ENCODE results near the gene BRD7. TPM values are rescaled to one million over a fixed set of nuclear protein-coding genes. Genes with fewer than 3 reads are reported as not detected.

The BRD7 gene
- total RNA-seq (2022; extraction: Qiagen RNA extraction), result 45.6 to 60.5 TPM (median 56.2 TPM) in 5 replicates

GRCh38 chr16:50368410-50369132, at the start of gene BRD7:
BRD7 (minus strand) TSS chr16:50368988; CDS start chr16:50368774, 214 bp downstream.

GRCh38 chr16:50266337-50267091, 102.3 kb downstream of the BRD7 start, which contains the start of gene ADCY7:
ADCY7 (plus strand) TSS chr16:50266551; CDS start chr16:50288180, 21,629 bp downstream.

Other genes starting within 250 kb of the BRD7 start
- 9.2 to 10.6 TPM (median 10.4 TPM) in 5 replicates for gene TENT4B, start 215.7 kb downstream of the BRD7 start, total RNA-seq (2022; extraction: Qiagen RNA extraction)
- 10.4 to 17.0 TPM (median 15.1 TPM) in 5 replicates for gene ADCY7, start 102.4 kb downstream of the BRD7 start, total RNA-seq (2022; extraction: Qiagen RNA extraction)
- 0.20 to 0.65 TPM (median 0.30 TPM) in 5 replicates for gene NKD1, start 179.4 kb upstream of the BRD7 start, total RNA-seq (2022; extraction: Qiagen RNA extraction)